K562 (cell line): ENCODE results near the gene LAP3. TPM values are rescaled to one million over a fixed set of nuclear protein-coding genes. Genes with fewer than 3 reads are reported as not detected.
A peak's percentile ranks its signal among the peaks of the same experiment; 100 is the strongest.

ENCODE experiments used
- BACH1 ChIP-seq: fragments of 200-800 bp; sonication (Bioruptor generic); IDR thresholded peaks from 2 replicates; pipeline ENCODE4 v1.6.1; 2016; ENCODE audit warnings: missing genetic modification characterization, missing compliant biosample characterization
- ESRRB ChIP-seq: fragments of 250-450 bp; sonication (Bioruptor Pico); IDR thresholded peaks from 2 replicates; pipeline ENCODE4 v1.5.0; 2020; ENCODE audit warnings: mild to moderate bottlenecking, moderate library complexity, borderline replicate concordance
- HLTF ChIP-seq: fragments of 450-650 bp; IDR thresholded peaks from 2 replicates; pipeline ENCODE4 v1.6.1; 2016
- HOXB6 ChIP-seq: fragments of 250-450 bp; sonication (Bioruptor Pico); IDR thresholded peaks from 2 replicates; pipeline ENCODE4 v1.5.1; 2022; ENCODE audit warnings: mild to moderate bottlenecking, borderline replicate concordance
- KDM4B ChIP-seq, 2 experiments: fragments of 450-650 bp in 1 of 2; sonication (generic) in 1 of 2; IDR thresholded peaks; 2 replicates each; pipeline ENCODE4 v1.6.1; 2016 to 2017; ENCODE audit warnings: borderline replicate concordance in 2 of 2, antibody characterized with exemption in 1 of 2, low read depth in 1 of 2, mild to moderate bottlenecking in 1 of 2
- MGA ChIP-seq: fragments of 450-650 bp; IDR thresholded peaks from 2 replicates; pipeline ENCODE4 v1.6.1; 2016; ENCODE audit warnings: mild to moderate bottlenecking, moderate library complexity
- MTF1 ChIP-seq: fragments of 250-450 bp; sonication (Bioruptor Pico); IDR thresholded peaks from 2 replicates; pipeline ENCODE4 v1.9.0; 2021; ENCODE audit warnings: moderate library complexity, mild to moderate bottlenecking, inconsistent platforms, borderline replicate concordance
- RBM14 ChIP-seq: fragments of 200-400 bp; formaldehyde crosslinking; IDR thresholded peaks from 2 replicates; pipeline ENCODE4 v1.6.1; 2018; ENCODE audit warnings: low read depth, mild to moderate bottlenecking, low read length, moderate library complexity, borderline replicate concordance; ENCODE audit not compliant: insufficient read depth
- SNAPC5 ChIP-seq: fragments of 250-450 bp; sonication (Bioruptor Pico); IDR thresholded peaks from 2 replicates; pipeline ENCODE4 v1.8.0; 2021; ENCODE audit warnings: moderate library complexity, mild to moderate bottlenecking, inconsistent platforms
- USF2 ChIP-seq: sonication (generic); formaldehyde crosslinking; IDR thresholded peaks from 2 replicates; pipeline ENCODE4 v1.5.0; 2020; ENCODE audit warnings: missing genetic modification reagents
- XRCC5 ChIP-seq: fragments of 200-400 bp; formaldehyde crosslinking; IDR thresholded peaks from 2 replicates; pipeline ENCODE4 v1.6.1; 2017; ENCODE audit warnings: low read depth, mild to moderate bottlenecking, low read length
- ZBTB5 ChIP-seq: fragments of 450-650 bp; IDR thresholded peaks from 2 replicates; pipeline ENCODE4 v1.6.1; 2017; ENCODE audit warnings: antibody characterized with exemption
- polyA plus RNA-seq, 8 experiments: library from polyadenylated mRNA; depleted of rRNA in 4 of 8; stranded (reverse) in 5 of 8; unstranded in 3 of 8; fragments of >200 nt; fragmentation: Nextera tagmentation in 2 of 8; fragmentation: Illumina TruSeq in 1 of 8; extraction: Ambion mirVana in 2 of 8; extraction: Trizol in 1 of 8; gene quantifications; 2 replicates each; pipeline versions ENCODE4 v1.2.1 to v1.2.3, GENCODE V29; 2011 to 2014; ENCODE audit warnings: inconsistent platforms in 1 of 8, missing spikeins in 1 of 8
- total RNA-seq, 7 experiments: library from RNA; depleted of rRNA in 6 of 7; stranded (reverse); fragments of >200 nt in 6 of 7; fragmentation: Illumina TruSeq in 2 of 7; extraction: Trizol in 2 of 7; gene quantifications; 2 replicates each; pipeline versions ENCODE4 v1.2.1 to v1.2.3, GENCODE V29; 2011 to 2021; ENCODE audit warnings: low replicate concordance in 1 of 7

The LAP3 gene
- total and polyA plus RNA-seq, 9 of the 15 experiments (the other 6 are each of a cell fraction or from before 2014, with no cell fraction given): 82.3 to 170 (median 107) TPM

GRCh38 chr4:17614416-17615299 is 37.7 kb downstream of the LAP3 start, which contains the start of gene MED28 (continued):
- TF ChIP-seq MGA (0 out of 2 replicates have a peak, but pooled peaks have one; percentile 18), XRCC5 (no peak), HOXB6 (CRISPR knock-in tag) (no peak), USF2 (CRISPR knock-in tag) (peak; percentile 98), ZBTB5 (no peak), RBM14 (no peak), BACH1 (tag) (0 out of 2 replicates have a peak, but pooled peaks have one; percentile 4), SNAPC5 (CRISPR knock-in tag) (no peak), HLTF (no peak), KDM4B (IDR thresholded peaks at IDR 0.05; ENCODE audit: borderline replicate concordance in 2 of 2, low read depth in 1 of 2) (no peak), MTF1 (no peak), ESRRB (no peak)
